Stimulated activated CD4-positive, alpha-beta T cell treated with anti-CD3 and anti-CD28 coated beads, Interleukin-12 subunit alpha, Interleukin-12 subunit beta, amount 100 ng/mL, for 24 hours (primary cell): ENCODE data around the gene CFAP221.

ENCODE experiments used
- DNase-seq, 2 experiments: peaks; one replicate each; pipeline ENCODE4 v3.0.0-alpha.2; 2020; ENCODE audit warnings: low read depth in 2 of 2

CFAP221 gene

DNA sequence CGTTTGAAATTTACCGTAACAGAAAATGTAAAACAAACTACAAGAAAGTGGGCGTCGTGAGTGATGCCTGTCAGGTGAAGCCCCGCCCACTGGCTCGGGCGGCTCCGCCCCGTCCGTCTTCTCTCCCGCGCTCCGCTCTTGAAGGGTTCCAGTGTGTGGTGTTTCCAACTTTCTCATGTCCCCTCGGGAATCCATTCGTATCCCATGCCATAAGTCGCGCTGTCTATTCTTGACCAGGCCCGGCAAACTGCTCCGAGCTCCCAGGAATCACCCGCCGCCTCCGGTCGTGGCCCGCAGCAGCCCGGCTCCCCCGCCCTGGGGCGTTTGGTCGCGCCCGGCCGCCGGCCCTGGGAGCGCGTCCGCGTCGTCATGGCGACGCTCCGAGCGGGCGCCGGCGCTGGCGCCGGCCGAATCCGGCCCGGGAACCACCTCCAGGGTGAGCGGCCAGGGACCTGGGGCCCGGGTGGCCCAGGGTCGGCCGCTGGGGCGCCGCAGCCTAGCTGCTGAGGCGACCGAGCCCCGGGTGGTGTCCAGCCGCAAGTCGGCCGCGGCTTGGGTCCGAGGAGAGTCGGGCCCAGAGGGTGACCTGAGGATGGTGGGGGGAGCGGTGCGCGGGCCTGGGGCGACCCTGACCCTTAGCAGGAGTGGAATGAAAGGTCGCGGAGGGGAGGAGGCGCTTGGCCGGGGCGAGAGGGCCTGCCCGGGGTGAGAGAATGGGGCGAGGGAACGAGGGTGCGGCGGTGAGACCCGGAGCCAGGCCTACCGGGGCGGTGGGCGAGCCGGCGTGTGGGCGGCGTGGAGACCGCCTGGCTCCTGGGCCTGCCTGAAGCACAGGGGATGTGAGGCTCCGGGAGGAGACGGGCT lies at the start of gene CFAP221:
CFAP221 (plus strand) TSS at position 375 of the 864 bp plus-strand sequence. CDS start 1,683 bp downstream, outside the sequence.
- DNase-seq, result peak in 1 of 2 experiments; percentile 68

DNA sequence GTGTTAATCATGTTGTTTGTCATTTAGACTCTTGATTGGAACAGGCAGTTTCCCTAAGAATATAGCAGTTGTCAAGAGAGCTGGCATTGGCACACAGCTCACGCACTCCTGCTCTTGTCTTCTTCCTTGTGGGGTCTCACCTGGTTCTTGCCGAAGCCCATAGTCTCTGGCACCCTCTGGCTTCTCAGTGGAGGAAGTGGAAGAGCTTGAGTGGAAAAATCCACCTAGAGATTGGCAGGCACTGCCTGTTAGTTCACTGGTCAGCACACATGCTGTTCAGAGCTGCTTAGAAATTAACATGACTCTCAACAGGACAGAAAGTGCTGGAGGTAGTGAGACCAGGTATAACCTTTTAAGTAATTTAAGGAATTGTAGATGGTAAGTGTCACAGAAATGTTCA lies 48.3 kb upstream of the CFAP221 start:
- no peak for DNase-seq

DNA sequence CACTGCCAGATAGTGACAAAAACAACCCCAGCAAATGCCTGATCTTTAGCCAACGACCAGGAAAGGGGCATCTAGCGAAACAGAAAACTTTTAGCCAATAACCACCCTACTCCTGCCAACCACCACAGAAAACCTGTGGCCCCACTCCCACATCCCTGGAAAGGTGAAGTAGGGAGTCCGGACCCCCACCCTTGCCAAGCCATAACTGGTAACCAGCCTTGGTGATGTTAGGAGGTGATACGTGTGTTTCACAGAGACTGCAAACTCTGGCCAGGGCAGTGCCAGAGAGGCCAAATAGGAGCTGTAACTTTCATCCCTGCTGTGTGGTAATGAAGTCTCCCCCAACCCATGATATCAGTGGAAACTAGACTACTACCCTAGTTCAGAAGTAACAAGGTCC lies 47.6 kb upstream of the CFAP221 start:
- DNase-seq, result no peak

DNA sequence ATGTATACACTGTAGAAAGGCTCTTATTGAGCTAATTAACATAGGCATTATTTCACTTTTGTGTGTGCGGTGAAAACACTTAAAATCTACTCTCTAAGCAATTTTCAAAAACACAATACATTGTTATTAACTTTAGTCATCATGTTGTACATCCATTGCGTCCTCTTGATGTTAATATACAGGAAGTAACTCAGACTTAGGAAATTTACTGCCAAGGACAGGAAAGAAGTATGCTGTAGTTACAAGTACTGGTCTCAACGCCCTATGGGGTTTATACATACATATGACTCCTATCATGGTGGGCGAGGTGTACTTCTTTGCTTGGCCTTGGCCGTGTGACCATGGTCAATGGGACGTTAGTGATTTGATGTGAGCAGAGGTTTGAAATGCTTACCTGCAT lies 35.5 kb upstream of the CFAP221 start:
- DNase-seq, result no peak

DNA sequence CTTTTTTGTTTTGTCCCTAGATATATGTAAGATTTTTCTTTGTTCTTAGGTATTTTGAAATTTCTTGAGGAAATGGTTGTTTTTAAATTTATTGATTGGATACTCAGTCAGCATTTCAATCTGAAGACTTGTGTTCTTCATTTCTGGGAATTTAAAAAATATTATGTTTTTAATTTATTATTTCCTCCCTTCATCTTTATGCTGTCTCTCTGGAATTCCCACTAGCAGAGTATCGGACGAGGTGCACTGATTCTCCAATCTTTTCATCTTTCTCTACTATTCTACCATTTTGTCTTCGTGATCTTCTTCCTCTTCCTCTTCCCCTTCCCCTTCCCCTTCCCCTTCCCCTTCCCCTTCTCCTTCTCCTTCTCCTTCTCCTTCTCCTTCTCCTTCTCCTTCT lies 32.3 kb upstream of the CFAP221 start:
- no peak for DNase-seq

DNA sequence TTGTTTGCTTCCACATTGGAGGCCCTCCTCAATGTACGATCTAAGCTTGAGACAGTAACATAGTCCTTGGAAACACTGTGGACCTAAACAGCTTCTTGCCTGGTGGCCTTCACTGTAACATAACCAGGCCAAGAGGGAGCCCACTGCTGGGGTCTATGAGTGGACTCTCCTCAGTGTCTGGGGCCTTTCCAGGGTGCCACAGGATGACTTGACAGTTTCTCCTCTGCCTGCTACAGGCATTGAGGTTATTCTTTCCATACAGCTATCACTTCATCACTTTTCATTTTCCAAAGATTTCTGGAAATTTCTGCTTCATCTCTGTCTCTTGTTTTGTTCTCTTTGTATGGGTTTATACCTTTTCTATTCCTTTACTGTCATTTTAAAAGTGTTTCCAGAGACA lies 31.3 kb upstream of the CFAP221 start:
- DNase-seq, result no peak

DNA sequence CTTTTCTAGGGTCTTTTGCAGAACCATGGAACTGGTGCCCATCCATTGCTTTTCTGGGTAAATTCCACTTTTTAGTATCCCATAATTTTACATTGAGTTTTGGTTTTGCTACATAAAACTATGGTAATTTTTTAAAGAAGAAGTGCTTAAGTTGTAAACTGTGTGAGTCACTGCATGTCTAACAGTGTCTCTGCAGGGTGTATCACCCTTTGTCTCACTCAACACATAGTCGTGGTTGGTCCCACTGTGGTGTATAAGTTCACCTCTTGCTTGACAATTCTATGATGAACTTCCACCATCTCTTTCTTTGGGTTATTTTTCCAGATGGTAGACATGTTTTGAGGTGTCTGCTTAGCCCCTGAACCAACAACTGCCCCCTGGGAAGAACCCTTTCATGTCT lies 30.4 kb upstream of the CFAP221 start:
- DNase-seq, result no peak

DNA sequence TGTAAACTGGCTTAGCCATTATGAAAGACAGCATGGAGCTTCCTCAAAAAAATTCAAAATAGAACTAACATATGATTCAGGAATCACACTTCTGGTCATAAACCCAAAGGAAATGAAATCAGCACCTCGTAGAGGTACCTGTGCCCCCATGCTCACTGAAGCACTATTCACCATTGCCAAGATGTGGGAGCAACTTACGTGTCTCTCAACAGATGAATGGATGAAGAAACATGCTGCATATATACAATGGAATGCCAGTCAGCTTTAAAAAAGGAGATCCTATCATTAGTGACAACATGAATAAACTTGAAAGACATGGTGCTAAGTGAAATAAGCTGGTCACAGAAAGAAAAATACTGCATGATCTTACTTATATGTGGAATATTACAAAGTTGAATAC lies 28.1 kb upstream of the CFAP221 start:
- DNase-seq, result no peak

DNA sequence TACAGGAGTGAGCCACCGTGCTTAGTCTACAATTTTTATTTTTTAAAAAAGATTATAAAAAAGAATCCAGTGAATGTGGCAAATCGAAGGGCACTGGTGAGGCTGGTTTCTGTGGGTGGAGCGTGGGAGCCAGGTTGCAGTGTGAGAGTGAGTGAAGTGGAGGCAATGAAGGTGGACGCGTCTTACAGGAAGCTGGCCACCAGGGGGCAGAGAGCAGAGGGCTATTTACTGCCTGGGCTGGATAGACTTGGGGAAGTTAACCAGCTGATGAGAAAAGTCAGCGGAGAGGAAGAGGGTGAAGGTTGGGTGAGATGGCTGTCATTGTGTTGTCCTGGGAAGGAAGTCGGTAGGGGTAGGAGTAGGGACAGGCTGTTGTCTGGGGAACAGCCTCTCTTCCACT lies 26.8 kb upstream of the CFAP221 start:
- peak in 1 of 2 experiments; percentile 35 for DNase-seq

DNA sequence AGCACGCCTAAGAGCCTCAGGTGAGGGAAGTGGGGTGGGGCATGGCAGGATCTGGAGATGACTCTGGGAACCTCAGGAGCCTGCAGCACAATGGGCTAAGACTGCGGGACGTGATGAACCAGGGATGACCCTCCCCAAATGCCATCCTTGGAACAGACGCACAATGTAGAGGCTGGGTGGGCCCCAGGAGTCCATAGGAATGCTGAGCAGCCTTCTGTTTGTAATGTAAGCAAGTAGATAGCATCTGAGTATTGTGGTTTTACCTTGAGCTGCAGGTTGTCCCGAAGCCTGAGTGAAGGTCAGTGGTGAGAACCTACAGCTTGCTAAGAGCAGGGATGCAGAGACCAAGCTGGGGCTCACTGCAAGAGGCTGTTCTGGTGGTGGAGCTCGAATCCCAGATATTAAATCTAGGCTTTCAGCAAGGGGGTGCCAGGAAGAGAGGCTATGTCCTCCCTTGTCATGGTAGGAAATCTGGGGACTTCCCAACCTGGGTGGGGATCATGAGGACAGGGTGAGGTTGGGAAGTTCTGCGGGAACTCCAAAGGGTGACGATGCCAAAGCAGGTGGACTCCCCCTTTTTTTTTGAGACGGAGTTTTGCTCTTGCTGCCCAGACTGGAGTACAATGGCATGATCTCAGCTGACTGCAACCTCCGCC lies 25.7 kb upstream of the CFAP221 start:
- DNase-seq, result no peak

DNA sequence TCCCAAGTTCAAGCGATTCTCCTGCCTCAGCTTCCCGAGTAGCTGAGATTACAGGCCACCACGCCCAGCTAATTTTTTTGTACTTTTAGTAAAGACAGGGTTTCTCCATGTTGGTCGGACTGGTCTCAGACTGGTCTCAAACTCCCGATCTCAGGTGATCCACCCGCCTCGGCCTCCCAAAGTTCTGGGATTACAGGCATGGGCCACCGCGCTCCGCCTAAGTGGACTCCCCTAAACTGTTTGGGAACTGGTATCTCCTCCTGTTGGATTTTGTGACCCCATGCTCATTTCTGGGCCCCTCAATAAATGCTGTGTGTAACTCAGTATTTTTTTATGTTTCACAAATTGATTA lies 25.2 kb upstream of the CFAP221 start:
- no peak for DNase-seq

DNA sequence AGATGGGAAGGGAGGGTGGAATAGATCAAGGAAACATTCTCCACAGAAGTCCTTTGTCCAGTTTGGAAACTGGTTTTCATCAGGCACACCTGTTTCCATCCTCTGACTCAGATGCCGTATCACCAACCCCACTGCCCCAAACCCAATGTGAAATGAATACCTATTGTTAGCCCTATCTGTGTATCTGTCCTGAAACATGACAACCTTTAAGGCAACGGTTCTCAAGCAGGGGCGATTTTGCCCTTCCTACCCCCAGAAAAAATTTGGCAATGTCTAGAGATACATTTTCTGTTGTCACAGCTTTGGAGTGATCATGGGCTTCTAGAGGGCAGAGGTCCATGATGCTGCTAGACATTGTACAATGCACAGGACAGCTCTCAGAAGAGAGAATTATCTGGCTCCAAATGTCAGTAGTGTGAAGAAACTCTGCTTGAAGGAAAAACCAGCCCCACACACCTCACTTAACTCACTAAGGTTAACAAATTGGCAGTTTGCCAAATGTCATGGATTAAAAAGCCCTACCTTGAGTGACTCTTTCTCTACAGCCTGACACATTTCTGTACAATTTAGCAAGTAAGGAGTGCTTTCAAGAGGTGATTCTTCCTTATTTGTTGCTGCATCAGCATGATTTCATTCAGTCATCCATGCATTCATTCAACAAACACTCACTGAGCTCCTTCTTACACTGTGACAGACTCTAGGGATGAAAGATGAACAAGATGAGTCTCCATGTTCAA lies 23.4 kb upstream of the CFAP221 start:
- DNase-seq, result no peak

DNA sequence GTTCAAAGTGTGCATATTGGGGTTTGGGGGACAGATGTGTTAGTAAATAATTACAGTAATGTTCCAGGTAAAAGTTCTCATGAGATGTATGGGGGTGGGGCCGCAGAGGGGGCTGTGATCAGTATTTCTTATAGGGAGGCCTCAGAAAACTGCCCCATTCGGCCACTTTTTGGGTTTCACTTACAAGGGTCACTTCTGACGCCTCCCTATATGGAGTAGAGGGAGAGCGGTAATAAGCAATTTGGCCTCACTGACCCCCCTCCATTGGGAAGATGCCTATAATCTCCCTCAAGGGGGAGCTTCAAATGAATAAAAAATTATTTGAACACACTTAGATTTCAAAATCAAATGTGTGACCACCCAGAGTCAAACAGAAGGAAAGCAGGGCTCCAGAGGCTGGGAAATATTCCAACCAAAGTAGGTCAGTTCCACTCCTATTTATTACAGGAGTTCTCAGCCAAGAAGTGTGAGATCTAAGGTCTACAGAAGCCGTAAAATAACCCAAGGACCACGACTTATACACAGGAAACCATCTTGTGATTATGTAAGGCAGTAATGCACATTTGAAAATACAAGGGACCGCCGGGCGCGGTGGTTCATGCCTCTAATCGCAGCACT lies 22.7 kb upstream of the CFAP221 start:
- no peak for DNase-seq

DNA sequence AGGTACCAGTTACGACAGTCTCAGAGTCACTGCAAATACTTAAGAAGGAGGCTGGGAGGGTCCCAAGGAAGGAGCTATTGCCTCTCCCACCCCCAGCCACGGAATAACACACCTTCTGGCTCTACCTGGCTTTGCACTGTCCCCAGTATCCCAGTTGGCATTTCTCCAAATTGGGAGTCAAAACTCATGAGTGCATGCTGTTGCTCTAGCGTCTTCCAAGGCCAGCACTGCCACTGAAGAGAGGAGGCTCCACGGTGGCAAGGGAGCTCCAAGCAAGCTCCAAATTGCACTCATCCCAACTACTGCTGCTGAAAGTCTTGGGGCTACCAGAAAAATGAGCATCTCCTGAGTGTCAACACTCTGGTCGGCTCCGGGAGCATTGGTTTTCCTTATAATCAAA lies 21.6 kb upstream of the CFAP221 start:
- DNase-seq, result no peak

DNA sequence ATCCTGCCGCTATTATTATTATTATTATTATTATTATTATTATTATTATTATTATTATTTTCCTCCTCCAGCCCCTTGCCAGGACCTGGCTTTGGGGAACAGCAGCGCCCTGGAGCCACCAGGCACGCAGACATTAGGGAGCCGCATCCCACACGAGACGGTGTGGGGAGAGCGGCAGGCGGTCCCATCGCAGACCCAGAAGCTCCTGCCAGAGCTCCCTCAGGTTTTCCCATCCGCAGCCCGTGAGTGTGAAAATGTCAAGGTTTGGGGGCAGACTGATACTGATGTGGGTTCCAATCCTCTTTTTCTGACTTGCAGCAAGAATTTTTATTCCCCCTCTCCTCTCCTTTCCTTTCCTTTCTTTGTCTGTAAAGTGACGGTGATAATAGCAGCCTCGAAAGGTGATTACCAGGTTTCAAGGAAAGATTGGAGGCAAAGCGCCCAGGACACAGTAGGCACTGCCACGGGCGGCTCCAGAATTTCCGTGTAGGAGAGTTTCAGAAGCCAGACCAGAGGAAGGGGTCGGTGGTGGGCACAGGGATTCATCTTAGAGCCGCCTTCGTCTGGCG lies 20.8 kb upstream of the CFAP221 start:
- no peak for DNase-seq

DNA sequence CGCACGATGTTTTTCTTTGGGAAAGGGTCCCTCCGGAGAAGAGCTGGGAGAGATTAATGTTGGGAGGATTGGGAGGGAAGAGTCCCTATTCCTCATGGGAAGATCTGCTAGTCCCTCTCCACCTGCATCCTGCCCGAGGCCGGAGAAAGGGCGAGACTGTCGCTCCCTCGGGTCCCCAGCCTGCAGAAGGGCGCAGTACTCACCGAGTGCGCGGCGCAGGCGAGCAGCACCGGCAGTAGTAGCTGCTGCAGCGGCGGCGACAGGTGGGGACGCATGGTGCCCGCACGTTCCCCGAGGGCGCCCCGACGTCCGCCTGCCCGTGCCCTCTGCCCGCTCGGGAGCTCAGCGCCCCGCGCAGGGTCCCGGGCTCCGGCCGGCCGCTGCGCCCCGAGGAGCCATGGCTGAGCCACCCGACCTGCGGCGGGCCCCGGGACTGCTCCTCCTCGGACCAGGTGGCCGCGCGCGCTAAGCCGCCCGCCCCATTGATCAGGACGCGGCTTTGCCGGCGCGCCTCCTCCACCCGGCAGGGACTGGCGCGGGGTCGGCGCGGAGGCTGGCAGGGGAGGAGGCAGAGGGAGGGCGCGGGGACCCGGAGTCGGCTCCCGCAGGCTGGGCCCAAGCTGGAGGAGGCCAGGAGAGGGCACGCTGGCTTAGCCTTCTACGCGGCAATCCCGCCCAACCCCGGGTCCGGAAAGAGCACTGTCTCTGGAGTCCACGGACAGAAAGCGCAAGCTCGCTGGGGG lies 20.1 kb upstream of the CFAP221 start, which contains the start of gene SCTR:
SCTR (minus strand) TSS at position 532 of the 743 bp plus-strand sequence; CDS start at position 275, 257 bp downstream.
- no peak for DNase-seq

DNA sequence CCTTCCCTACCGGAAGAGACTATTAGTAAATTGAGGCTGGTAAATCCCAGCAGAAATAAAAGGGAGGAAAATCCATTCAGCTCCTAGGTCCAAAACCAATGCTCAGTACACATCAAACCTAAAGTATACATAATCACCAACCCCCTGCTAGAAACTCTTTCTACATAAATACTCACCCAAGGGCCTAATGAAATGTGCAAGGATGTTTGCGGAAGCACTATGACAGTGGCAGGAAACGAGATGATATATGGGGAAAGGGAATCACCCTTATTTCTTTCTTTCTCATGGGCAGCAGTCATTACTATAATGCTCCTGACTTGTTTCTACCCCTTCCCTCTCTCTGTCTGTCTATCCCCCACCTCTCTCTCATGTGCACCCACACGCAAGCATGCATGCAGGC lies 18.6 kb upstream of the CFAP221 start:
- no peak for DNase-seq

DNA sequence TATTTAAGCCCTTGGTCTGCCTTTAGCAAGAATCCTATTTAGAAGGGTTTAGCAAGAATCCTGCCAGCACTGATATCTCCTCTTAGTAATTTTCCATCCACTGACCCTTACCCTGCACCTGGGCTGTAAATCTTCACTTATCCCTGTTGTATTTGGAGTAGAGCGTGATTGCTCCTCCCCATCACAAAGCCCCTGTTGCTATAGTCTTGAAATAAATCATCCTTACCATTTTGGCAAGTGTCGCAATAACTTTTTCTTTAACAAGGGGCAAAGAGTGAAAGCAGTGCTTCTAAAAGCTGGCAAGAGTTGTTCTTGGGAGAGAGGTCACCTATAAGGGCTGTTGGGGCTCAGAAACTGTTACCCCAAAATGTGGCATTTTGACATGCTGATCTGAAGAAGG lies 16.2 kb upstream of the CFAP221 start:
- DNase-seq, result no peak

DNA sequence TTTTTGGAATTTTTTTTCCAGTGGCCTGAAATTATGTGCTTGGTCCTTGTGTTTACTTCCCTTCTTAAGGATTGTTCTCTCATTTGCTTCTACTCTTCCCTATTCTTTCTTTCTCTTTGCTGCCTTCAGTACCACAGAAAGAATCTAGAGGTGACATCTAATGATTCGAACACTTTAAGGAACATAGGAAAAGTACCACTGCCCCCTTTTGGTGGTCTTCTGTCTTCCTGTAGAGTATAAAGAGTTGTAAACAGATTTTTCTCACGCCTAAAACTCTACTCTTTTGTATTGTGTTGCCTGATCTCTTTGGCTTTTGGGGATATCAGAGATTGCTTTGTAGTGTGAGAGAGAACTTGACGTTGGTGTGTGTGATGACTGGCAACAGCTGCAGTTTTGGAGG lies 13.0 kb upstream of the CFAP221 start:
- DNase-seq, result no peak

DNA sequence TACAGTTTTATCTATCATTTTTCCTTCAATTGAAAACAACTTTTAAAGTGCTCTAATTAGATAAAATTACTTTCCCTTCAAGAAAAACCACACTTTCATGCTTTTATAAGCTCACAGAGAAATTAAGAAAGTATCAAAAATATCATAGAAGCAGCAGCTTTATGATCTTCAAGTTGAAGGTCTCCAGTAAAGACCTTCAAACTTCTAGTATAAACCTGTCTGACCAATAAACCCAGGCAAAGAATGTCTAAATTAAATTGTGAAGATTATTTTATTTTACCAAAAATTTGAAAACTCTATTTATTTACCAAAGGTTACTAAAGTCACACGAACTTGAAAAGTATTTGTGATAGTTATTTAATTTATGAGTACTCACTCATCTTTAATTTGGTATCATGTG lies 10.7 kb upstream of the CFAP221 start:
- DNase-seq, result no peak

DNA sequence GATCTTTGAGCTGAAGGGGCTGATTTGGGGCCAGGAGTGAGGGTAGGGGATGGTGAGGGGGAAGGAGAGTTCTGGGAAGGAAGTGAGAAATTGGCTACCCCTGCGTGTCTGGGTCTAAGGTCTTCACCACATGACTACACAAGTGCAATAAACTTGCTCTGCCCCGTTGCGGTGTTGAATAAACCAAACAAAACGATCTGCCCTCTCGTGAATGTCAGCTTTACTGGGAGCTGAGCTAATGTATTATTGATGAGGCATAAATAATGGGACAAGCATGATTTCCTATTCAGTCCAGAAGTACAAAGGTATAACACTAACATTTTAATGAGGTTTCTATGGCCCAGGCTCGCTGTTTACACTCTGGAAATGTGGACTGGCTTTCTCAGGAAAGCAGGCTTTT lies 8.0 kb upstream of the CFAP221 start:
- no peak for DNase-seq
